K562 (cell line): ENCODE results near the gene TMED7. TPM values are rescaled to one million over a fixed set of nuclear protein-coding genes. Genes with fewer than 3 reads are reported as not detected.
A peak's percentile ranks its signal among the peaks of the same experiment; 100 is the strongest.

Experiments
- BRD4 ChIP-seq: fragments of 200-600 bp; sonication (generic); IDR thresholded peaks from 2 replicates; pipeline ENCODE4 v1.6.1; 2017; ENCODE audit warnings: inconsistent platforms
- HMBOX1 ChIP-seq: sonication (generic); IDR thresholded peaks from 2 replicates; pipeline ENCODE4 v1.6.1; 2016
- IRF9 ChIP-seq: fragments of 450-650 bp; IDR thresholded peaks from 2 replicates; pipeline ENCODE4 v1.6.1; 2016; ENCODE audit warnings: missing biosample characterization, missing genetic modification characterization
- KLF6 ChIP-seq: fragments of 250-450 bp; sonication (Bioruptor Pico); IDR thresholded peaks from 2 replicates; pipeline ENCODE4 v1.4.0; 2020; ENCODE audit warnings: mild to moderate bottlenecking, moderate library complexity, borderline replicate concordance
- L3MBTL2 ChIP-seq: fragments of 450-650 bp; IDR thresholded peaks from 2 replicates; pipeline ENCODE4 v1.6.1; 2016; ENCODE audit warnings: mild to moderate bottlenecking, moderate library complexity
- NCOA4 ChIP-seq: fragments of 450-650 bp; IDR thresholded peaks from 2 replicates; pipeline ENCODE4 v1.6.1; 2018; ENCODE audit warnings: mild to moderate bottlenecking; ENCODE audit not compliant: partially characterized antibody
- NRF1 ChIP-seq, 2 experiments: fragments of 450-650 bp; IDR thresholded peaks in 1 of 2; conservative IDR thresholded peaks in 1 of 2; 2 replicates each; pipeline ENCODE4 v1.6.1; 2014; ENCODE audit warnings: mild to moderate bottlenecking in 2 of 2
- OTX1 ChIP-seq: fragments of 450-650 bp; formaldehyde crosslinking; IDR thresholded peaks from 2 replicates; pipeline ENCODE4 v1.4.0; 2022; ENCODE audit warnings: mild to moderate bottlenecking
- POLR2AphosphoS5 ChIP-seq: IDR thresholded peaks from 2 replicates; pipeline ENCODE4 v1.6.1; 2011; ENCODE audit warnings: mild to moderate bottlenecking, low read depth, low read length, moderate library complexity; ENCODE audit not compliant: control insufficient read depth, insufficient read depth
- RNF219 ChIP-seq: fragments of 250-450 bp; sonication (Bioruptor Pico); IDR thresholded peaks from 2 replicates; pipeline ENCODE4 v1.5.0; 2022; ENCODE audit warnings: mild to moderate bottlenecking
- SIX5 ChIP-seq, 2 experiments: IDR thresholded peaks; 2 replicates each; pipeline ENCODE4 v1.6.1; 2011; ENCODE audit warnings: low read length in 2 of 2, borderline replicate concordance in 1 of 2, low read depth in 1 of 2, mild to moderate bottlenecking in 1 of 2, moderate library complexity in 1 of 2; ENCODE audit not compliant: insufficient read depth in 1 of 2
- SMARCA5 ChIP-seq: fragments of 450-650 bp; IDR thresholded peaks from 2 replicates; pipeline ENCODE4 v1.6.1; 2016
- SMARCB1 ChIP-seq: IDR thresholded peaks from 2 replicates; pipeline ENCODE4 v1.6.1; 2011; ENCODE audit warnings: improper control_type of control experiment, low read depth; ENCODE audit not compliant: insufficient read length
- SRF ChIP-seq, 2 experiments: fragments of 250-450, 450-650 bp in 1 of 2; sonication (Bioruptor Pico) in 1 of 2; sonication (generic) in 1 of 2; formaldehyde crosslinking; IDR thresholded peaks; 2 replicates each; pipeline versions ENCODE4 v1.5.0 to v1.5.1; 2020 to 2022; ENCODE audit warnings: mild to moderate bottlenecking in 1 of 2, missing genetic modification reagents in 1 of 2
- THAP12 ChIP-seq: fragments of 250-450 bp; sonication (Bioruptor Pico); IDR thresholded peaks from 2 replicates; pipeline ENCODE4 v1.9.0; 2021; ENCODE audit warnings: mild to moderate bottlenecking, inconsistent platforms
- UBTF ChIP-seq, 2 experiments: IDR thresholded peaks; 2 replicates each; pipeline ENCODE4 v1.6.1; 2012; ENCODE audit warnings: improper control_type of control experiment in 2 of 2, low read depth in 2 of 2, low read length in 2 of 2, borderline replicate concordance in 1 of 2
- ZNF232 ChIP-seq: sonication (generic); formaldehyde crosslinking; IDR thresholded peaks from 2 replicates; pipeline ENCODE4 v1.8.0; 2022; ENCODE audit warnings: mild to moderate bottlenecking, missing genetic modification reagents
- ZNF3 ChIP-seq: fragments of 250-450 bp; sonication (Bioruptor Pico); IDR thresholded peaks from 2 replicates; pipeline ENCODE4 v1.5.0; 2021; ENCODE audit warnings: mild to moderate bottlenecking, moderate library complexity
- polyA plus RNA-seq, 8 experiments: library from polyadenylated mRNA; depleted of rRNA in 4 of 8; stranded (reverse) in 5 of 8; unstranded in 3 of 8; fragments of >200 nt; fragmentation: Nextera tagmentation in 2 of 8; fragmentation: Illumina TruSeq in 1 of 8; extraction: Ambion mirVana in 2 of 8; extraction: Trizol in 1 of 8; gene quantifications; 2 replicates each; pipeline versions ENCODE4 v1.2.1 to v1.2.3, GENCODE V29; 2011 to 2014; ENCODE audit warnings: inconsistent platforms in 1 of 8, missing spikeins in 1 of 8
- total RNA-seq, 7 experiments: library from RNA; depleted of rRNA in 6 of 7; stranded (reverse); fragments of >200 nt in 6 of 7; fragmentation: Illumina TruSeq in 2 of 7; extraction: Trizol in 2 of 7; gene quantifications; 2 replicates each; pipeline versions ENCODE4 v1.2.1 to v1.2.3, GENCODE V29; 2011 to 2021; ENCODE audit warnings: low replicate concordance in 1 of 7

Gene TMED7
- total and polyA plus RNA-seq, 9 of the 15 experiments (the other 6 are each of a cell fraction or from before 2014, with no cell fraction given), result 15.9 to 93.4 (median 41.7) TPM

- TF ChIP-seq UBTF (IDR thresholded peaks at IDR 0.05; ENCODE audit: borderline replicate concordance in 1 of 2, low read depth in 2 of 2, low read length in 2 of 2) (peak in 1 of 2 experiments; percentile 59; a peak in 1 of 4 replicates), IRF9 (no peak), SRF (CRISPR knock-in tag; IDR thresholded peaks at IDR 0.05) (no peak), SMARCA5 (no peak), SIX5 (IDR thresholded peaks at IDR 0.05; ENCODE audit: borderline replicate concordance in 1 of 2, insufficient read depth in 1 of 2, low read depth in 1 of 2, low read length in 2 of 2) (no peak), KLF6 (CRISPR knock-in tag) (peak; percentile 89; the same call in 1 of the 2 replicates), ZNF3 (CRISPR knock-in tag) (no peak), ZNF232 (no peak), NRF1 (conservative IDR thresholded peaks at IDR 0.05 in 1 of 2, IDR thresholded peaks at IDR 0.05 in 1 of 2) (peak; percentile 79 to 82), OTX1 (no peak), HMBOX1 (0 out of 2 replicates have a peak, but pooled peaks have one; percentile 28), POLR2AphosphoS5 (peak; percentile 66), BRD4 (peak; percentile 86), THAP12 (CRISPR knock-in tag) (peak; percentile 28; the same call in 1 of the 2 replicates), SMARCB1 (no peak), L3MBTL2 (peak; percentile 83), RNF219 (CRISPR knock-in tag) (no peak), NCOA4 (no peak)
Observed at GRCh38 chr5:115625579-115626444, at the start of gene TMED7 (continued).
